GM19043 (cell line): Measurements from ENCODE around the gene TENM4.

Source experiments
- ATAC-seq: cut with Tn5 transposase; IDR thresholded peaks from one replicate; pipeline ENCODE4 v1.9.1; 2021; ENCODE audit warnings: low read depth; ENCODE audit not compliant: unreplicated experiment

TENM4 gene

GRCh38 chr11:78784321-78785061, 656.3 kb downstream of the TENM4 start:
- no peak for ATAC-seq

- ATAC-seq = no peak
Measured at GRCh38 chr11:78783846-78784245, 657.0 kb downstream of the TENM4 start.

- ATAC-seq = no peak
Measured at GRCh38 chr11:78783301-78783700, 657.5 kb downstream of the TENM4 start.

- ATAC-seq = no peak
Measured at GRCh38 chr11:78782725-78783124, 658.1 kb downstream of the TENM4 start.

- no peak for ATAC-seq
Measured at GRCh38 chr11:78780889-78781288, 659.9 kb downstream of the TENM4 start.

GRCh38 chr11:78773492-78773891, 667.3 kb downstream of the TENM4 start:
- no peak for ATAC-seq

- ATAC-seq = no peak
Measured at GRCh38 chr11:78773077-78773476, 667.8 kb downstream of the TENM4 start.

- no peak for ATAC-seq
Measured at GRCh38 chr11:78772186-78772585, 668.6 kb downstream of the TENM4 start.

- no peak for ATAC-seq
Measured at GRCh38 chr11:78770931-78771330, 669.9 kb downstream of the TENM4 start.

- ATAC-seq = no peak
Measured at GRCh38 chr11:78768971-78769370, 671.9 kb downstream of the TENM4 start.

GRCh38 chr11:78768345-78768744, 672.5 kb downstream of the TENM4 start:
- ATAC-seq = no peak

- no peak for ATAC-seq
Measured at GRCh38 chr11:78767027-78767932, 673.5 kb downstream of the TENM4 start.

GRCh38 chr11:78764946-78765345, 675.9 kb downstream of the TENM4 start:
- ATAC-seq = no peak

GRCh38 chr11:78763664-78764063, 677.2 kb downstream of the TENM4 start:
- ATAC-seq = no peak

GRCh38 chr11:78762105-78762504, 678.7 kb downstream of the TENM4 start:
- ATAC-seq = no peak

- ATAC-seq = no peak
Measured at GRCh38 chr11:78759071-78759470, 681.8 kb downstream of the TENM4 start.

GRCh38 chr11:78753297-78753696, 687.5 kb downstream of the TENM4 start:
- ATAC-seq = no peak

- no peak for ATAC-seq
Measured at GRCh38 chr11:78752494-78752893, 688.3 kb downstream of the TENM4 start.

GRCh38 chr11:78748918-78749690, 691.7 kb downstream of the TENM4 start:
- no peak for ATAC-seq

- ATAC-seq = no peak
Measured at GRCh38 chr11:78744949-78745348, 695.9 kb downstream of the TENM4 start.

- no peak for ATAC-seq
Measured at GRCh38 chr11:78744202-78744601, 696.6 kb downstream of the TENM4 start.
